Measurements from ENCODE around the gene DGLUCY.

- TF ChIP-seq, protein P1, sequence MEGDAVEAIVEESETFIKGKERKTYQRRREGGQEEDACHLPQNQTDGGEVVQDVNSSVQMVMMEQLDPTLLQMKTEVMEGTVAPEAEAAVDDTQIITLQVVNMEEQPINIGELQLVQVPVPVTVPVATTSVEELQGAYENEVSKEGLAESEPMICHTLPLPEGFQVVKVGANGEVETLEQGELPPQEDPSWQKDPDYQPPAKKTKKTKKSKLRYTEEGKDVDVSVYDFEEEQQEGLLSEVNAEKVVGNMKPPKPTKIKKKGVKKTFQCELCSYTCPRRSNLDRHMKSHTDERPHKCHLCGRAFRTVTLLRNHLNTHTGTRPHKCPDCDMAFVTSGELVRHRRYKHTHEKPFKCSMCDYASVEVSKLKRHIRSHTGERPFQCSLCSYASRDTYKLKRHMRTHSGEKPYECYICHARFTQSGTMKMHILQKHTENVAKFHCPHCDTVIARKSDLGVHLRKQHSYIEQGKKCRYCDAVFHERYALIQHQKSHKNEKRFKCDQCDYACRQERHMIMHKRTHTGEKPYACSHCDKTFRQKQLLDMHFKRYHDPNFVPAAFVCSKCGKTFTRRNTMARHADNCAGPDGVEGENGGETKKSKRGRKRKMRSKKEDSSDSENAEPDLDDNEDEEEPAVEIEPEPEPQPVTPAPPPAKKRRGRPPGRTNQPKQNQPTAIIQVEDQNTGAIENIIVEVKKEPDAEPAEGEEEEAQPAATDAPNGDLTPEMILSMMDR (conservative IDR thresholded peaks at IDR 0.05; ENCODE audit: low read length), result no peak
- peak; percentile 63; the same call in 1 of the 2 replicates for TF ChIP-seq EZH2phosphoT487 (IDR thresholded peaks at IDR 0.05; ENCODE audit: borderline replicate concordance)
Measured at GRCh38 chr14:91229743-91230200, 115.9 kb downstream of the DGLUCY start.
